Measurements from ENCODE around the gene IPO9.

- TF ChIP-seq, protein P1, sequence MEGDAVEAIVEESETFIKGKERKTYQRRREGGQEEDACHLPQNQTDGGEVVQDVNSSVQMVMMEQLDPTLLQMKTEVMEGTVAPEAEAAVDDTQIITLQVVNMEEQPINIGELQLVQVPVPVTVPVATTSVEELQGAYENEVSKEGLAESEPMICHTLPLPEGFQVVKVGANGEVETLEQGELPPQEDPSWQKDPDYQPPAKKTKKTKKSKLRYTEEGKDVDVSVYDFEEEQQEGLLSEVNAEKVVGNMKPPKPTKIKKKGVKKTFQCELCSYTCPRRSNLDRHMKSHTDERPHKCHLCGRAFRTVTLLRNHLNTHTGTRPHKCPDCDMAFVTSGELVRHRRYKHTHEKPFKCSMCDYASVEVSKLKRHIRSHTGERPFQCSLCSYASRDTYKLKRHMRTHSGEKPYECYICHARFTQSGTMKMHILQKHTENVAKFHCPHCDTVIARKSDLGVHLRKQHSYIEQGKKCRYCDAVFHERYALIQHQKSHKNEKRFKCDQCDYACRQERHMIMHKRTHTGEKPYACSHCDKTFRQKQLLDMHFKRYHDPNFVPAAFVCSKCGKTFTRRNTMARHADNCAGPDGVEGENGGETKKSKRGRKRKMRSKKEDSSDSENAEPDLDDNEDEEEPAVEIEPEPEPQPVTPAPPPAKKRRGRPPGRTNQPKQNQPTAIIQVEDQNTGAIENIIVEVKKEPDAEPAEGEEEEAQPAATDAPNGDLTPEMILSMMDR (IDR thresholded peaks at IDR 0.05), result no peak
- TF ChIP-seq REST (IDR thresholded peaks at IDR 0.05; ENCODE audit: insufficient read depth in 1 of 2, low read depth in 2 of 2, low read length in 1 of 2) (no peak), POLR2AphosphoS5 (IDR thresholded peaks at IDR 0.05; ENCODE audit: low read depth, low read length) (no peak)
These were observed 42.1 kb upstream of the IPO9 start for GRCh38 chr1:201786824-201787223.
